H1 (cell line): Measurements from ENCODE around the gene CACNG4. TPM values are rescaled to one million over a fixed set of nuclear protein-coding genes. Genes with fewer than 3 reads are reported as not detected.

Experiments
- CTCF ChIA-PET: fragments of 300-600 bp; sonication (Branson Sonifier 250); formaldehyde crosslinking; loops from one replicate; lab custom pipeline; 2021; ENCODE audit not compliant: partially characterized antibody; lab: Charles Lee
- POLR2A ChIA-PET: fragments of 300-600 bp; sonication (Branson Sonifier 250); formaldehyde crosslinking; loops from one replicate; lab custom pipeline; 2021; ENCODE audit warnings: inconsistent platforms; ENCODE audit not compliant: partially characterized antibody; lab: Charles Lee
- DNase-seq, 2 experiments: peaks; one replicate each; pipeline versions ENCODE4 v3.0.0 to v3.0.0-alpha.2; 2010 to 2022; ENCODE audit warnings: low spot score in 2 of 2, low read depth in 1 of 2, mixed read lengths in 1 of 2
- FAIRE-seq: peaks from 2 replicates; lab custom pipeline; 2011; peaks lifted over from hg19 to GRCh38; lab: Jason Lieb, UNC
- H2AFZ ChIP-seq: 2 replicates; pipeline ENCODE4 v1.8.1; 2012; ENCODE audit warnings: low read length, inconsistent platforms
- H2AK5ac ChIP-seq: 2 replicates; pipeline ENCODE4 v1.6.1; 2013; ENCODE audit warnings: low read depth, low read length
- H2BK120ac ChIP-seq: replicated peaks from 2 replicates; pipeline ENCODE3; 2013; ENCODE audit warnings: low read depth, low read length, inconsistent platforms
- H2BK12ac ChIP-seq: 2 replicates; pipeline ENCODE4 v1.6.1; 2013; ENCODE audit warnings: low read depth, low read length
- H2BK15ac ChIP-seq: 2 replicates; pipeline ENCODE4 v1.6.1; 2013; ENCODE audit warnings: low read length
- H2BK20ac ChIP-seq: 2 replicates; pipeline ENCODE4 v1.6.1; 2013; ENCODE audit warnings: low read length
- H2BK5ac ChIP-seq: 2 replicates; pipeline ENCODE4 v1.6.1; 2013; ENCODE audit warnings: low read depth, low read length
- H3K14ac ChIP-seq: 2 replicates; pipeline ENCODE4 v1.6.1; 2013; ENCODE audit warnings: inconsistent platforms; ENCODE audit not compliant: insufficient read length
- H3K18ac ChIP-seq: 2 replicates; pipeline ENCODE4 v1.6.1; 2013; ENCODE audit warnings: low read length; ENCODE audit errors: extremely low read depth
- H3K23ac ChIP-seq: 2 replicates; pipeline ENCODE4 v1.6.1; 2013; ENCODE audit warnings: inconsistent platforms; ENCODE audit not compliant: insufficient read length
- H3K23me2 ChIP-seq: 2 replicates; pipeline ENCODE4 v1.6.1; 2013; ENCODE audit warnings: low read depth, low read length
- H3K27ac ChIP-seq: 2 replicates; pipeline ENCODE4 v1.6.1; 2011; ENCODE audit warnings: low read depth, low read length, inconsistent platforms
- H3K27me3 ChIP-seq, 4 experiments: replicated peaks in 1 of 4; 1 replicate in 1 of 4; 2 replicates in 3 of 4; pipeline versions ENCODE4 v1.6.1 to v1.8.1; 2011 to 2013; ENCODE audit warnings: low read length in 3 of 4, mild to moderate bottlenecking in 3 of 4, inconsistent platforms in 2 of 4, mixed read lengths in 2 of 4, moderate library complexity in 1 of 4; ENCODE audit not compliant: control insufficient read depth in 3 of 4, insufficient read depth in 3 of 4; ENCODE audit errors: extremely low read depth in 1 of 4
- H3K36me3 ChIP-seq, 4 experiments: 2 replicates each; pipeline versions ENCODE4 v1.6.1 to v1.8.1; 2011 to 2013; ENCODE audit warnings: mild to moderate bottlenecking in 4 of 4, low read length in 3 of 4, moderate library complexity in 2 of 4, control low read depth in 1 of 4, inconsistent platforms in 1 of 4; ENCODE audit not compliant: insufficient read depth in 4 of 4, control insufficient read depth in 2 of 4
- H3K4ac ChIP-seq: replicated peaks from 2 replicates; pipeline ENCODE3; 2013; ENCODE audit warnings: low read length, low read depth, mixed read lengths, inconsistent platforms; ENCODE audit not compliant: insufficient read length
- H3K4me1 ChIP-seq, 4 experiments: replicated peaks in 1 of 4; 1 replicate in 1 of 4; 2 replicates in 3 of 4; pipeline versions ENCODE4 v1.6.1 to v1.8.1; 2011 to 2013; ENCODE audit warnings: low read length in 3 of 4, inconsistent platforms in 2 of 4, mixed read lengths in 1 of 4; ENCODE audit not compliant: insufficient read depth in 4 of 4, control insufficient read depth in 3 of 4
- H3K4me2 ChIP-seq, 2 experiments: 2 replicates each; pipeline versions ENCODE4 v1.6.1 to v1.8.1; 2011 to 2013; ENCODE audit warnings: low read depth in 2 of 2, low read length in 2 of 2, control low read depth in 1 of 2, inconsistent platforms in 1 of 2, mild to moderate bottlenecking in 1 of 2; ENCODE audit not compliant: insufficient read depth in 1 of 2
- H3K4me3 ChIP-seq, 4 experiments: fragments of 200-600, 300-600 bp in 1 of 4; sonication (generic), shearing (Covaris generic), sonication (Bioruptor Twin) in 1 of 4; 2 replicates each; pipeline versions ENCODE4 v1.5.1 to v1.8.1; 2011 to 2016; ENCODE audit warnings: low read length in 4 of 4, low read depth in 3 of 4, control low read depth in 2 of 4, inconsistent platforms in 2 of 4, mild to moderate bottlenecking in 2 of 4, mixed read lengths in 1 of 4, moderate library complexity in 1 of 4; ENCODE audit not compliant: insufficient read depth in 2 of 4; ENCODE audit errors: extremely low read depth in 1 of 4
- H3K56ac ChIP-seq: replicated peaks from 2 replicates; pipeline ENCODE3; 2013; ENCODE audit warnings: low read depth, mild to moderate bottlenecking, mixed read lengths, low read length, inconsistent platforms; ENCODE audit not compliant: insufficient read length
- H3K79me1 ChIP-seq: 2 replicates; pipeline ENCODE4 v1.6.1; 2013; ENCODE audit warnings: low read depth, low read length, control low read depth
- H3K79me2 ChIP-seq, 2 experiments: 2 replicates each; pipeline versions ENCODE4 v1.6.1 to v1.8.1; 2012 to 2013; ENCODE audit warnings: low read length in 2 of 2, mild to moderate bottlenecking in 2 of 2, inconsistent platforms in 1 of 2; ENCODE audit not compliant: insufficient read depth in 2 of 2, control insufficient read depth in 1 of 2
- H3K9ac ChIP-seq, 4 experiments: replicated peaks in 1 of 4; 1 replicate in 1 of 4; 2 replicates in 3 of 4; pipeline versions ENCODE4 v1.6.1 to v1.8.1; 2011 to 2013; ENCODE audit warnings: low read depth in 3 of 4, low read length in 3 of 4, control low read depth in 2 of 4, mild to moderate bottlenecking in 2 of 4, moderate library complexity in 2 of 4, inconsistent platforms in 1 of 4; ENCODE audit errors: extremely low read depth in 1 of 4
- H3K9me3 ChIP-seq, 2 experiments: 2 replicates each; pipeline versions ENCODE4 v1.6.1 to v1.8.1; 2012 to 2013; ENCODE audit warnings: mild to moderate bottlenecking in 2 of 2, moderate library complexity in 2 of 2, control low read depth in 1 of 2, inconsistent platforms in 1 of 2, low read depth in 1 of 2, low read length in 1 of 2, mixed read lengths in 1 of 2; ENCODE audit not compliant: insufficient read depth in 2 of 2
- H4K20me1 ChIP-seq, 2 experiments: replicated peaks in 1 of 2; 2 replicates each; pipeline versions ENCODE3 to v1.8.1; 2011 to 2013; ENCODE audit warnings: inconsistent platforms in 2 of 2, low read length in 2 of 2, mild to moderate bottlenecking in 1 of 2; ENCODE audit not compliant: insufficient read depth in 2 of 2, control insufficient read depth in 1 of 2
- H4K5ac ChIP-seq: 2 replicates; pipeline ENCODE4 v1.6.1; 2013; ENCODE audit warnings: low read length, low read depth, mixed read lengths, inconsistent platforms; ENCODE audit not compliant: insufficient read length
- H4K8ac ChIP-seq: 2 replicates; pipeline ENCODE4 v1.8.0; 2013; ENCODE audit warnings: mild to moderate bottlenecking, moderate library complexity, low read length, inconsistent platforms; ENCODE audit not compliant: insufficient read depth; ENCODE audit errors: extremely low read depth
- H4K91ac ChIP-seq: replicated peaks from 2 replicates; pipeline ENCODE3; 2013; ENCODE audit warnings: low read length, mixed read lengths, inconsistent platforms; ENCODE audit not compliant: insufficient read length
- ASH2L ChIP-seq: fragments of 200-600, 300-600 bp; sonication (generic); IDR thresholded peaks from one replicate; pipeline ENCODE4 v1.7.1; 2017; ENCODE audit warnings: low read length
- CHD2 ChIP-seq: IDR thresholded peaks from 2 replicates; pipeline ENCODE4 v1.6.1; 2012; ENCODE audit warnings: low read length, improper control_type of control experiment
- CREB1 ChIP-seq: IDR thresholded peaks from 2 replicates; pipeline ENCODE4 v1.6.1; 2012; ENCODE audit warnings: inconsistent platforms
- EZH2 ChIP-seq: fragments of 200-600 bp; sonication (generic); IDR thresholded peaks from 2 replicates; pipeline ENCODE4 v1.7.1; 2012; ENCODE audit warnings: low read depth, mild to moderate bottlenecking, moderate library complexity, low read length, inconsistent platforms; ENCODE audit not compliant: severe bottlenecking
- SAP30 ChIP-seq: fragments of 300-600 bp; sonication (generic); IDR thresholded peaks from 2 replicates; pipeline ENCODE4 v1.7.1; 2012; ENCODE audit warnings: low read length, moderate library complexity, mild to moderate bottlenecking, inconsistent platforms; ENCODE audit not compliant: insufficient read depth, insufficient replicate concordance
- TAF1 ChIP-seq: IDR thresholded peaks from 2 replicates; pipeline ENCODE4 v1.6.1; 2011; ENCODE audit warnings: mild to moderate bottlenecking, low read depth, low read length
- ZNF274 ChIP-seq: IDR thresholded peaks from 2 replicates; pipeline ENCODE4 v1.7.0; 2012; ENCODE audit warnings: low read length, borderline replicate concordance; ENCODE audit errors: extremely low read depth
- WGBS, 2 experiments: shearing (Covaris generic) in 1 of 2; methylation state at CpG; one replicate each; pipeline versions ENCODE4 v1.1.6 to v1.1.7; 2013 to 2015; ENCODE audit warnings: low lambda C conversion rate in 2 of 2, mixed read lengths in 2 of 2, inconsistent platforms in 1 of 2, low coverage in 1 of 2, missing lambda C conversion rate in 1 of 2; ENCODE audit not compliant: insufficient replicate concordance in 2 of 2, insufficient coverage in 1 of 2, insufficient read length in 1 of 2; ENCODE audit errors: extremely low coverage in 1 of 2, missing lambda C conversion rate in 1 of 2; 5-methylcytosine and 5-hydroxymethylcytosine counted together
- polyA plus RNA-seq, 7 experiments: library from polyadenylated mRNA; depleted of rRNA in 3 of 7; stranded (reverse) in 5 of 7; unstranded in 2 of 7; fragments of >200 nt in 5 of 7; fragments of 200-250 nt in 2 of 7; gene quantifications; 1 replicate in 5 of 7; 2 replicates in 1 of 7; 4 replicates in 1 of 7; pipeline versions ENCODE4 v1.2.1 to v1.2.3, GENCODE V29; 2011 to 2013; ENCODE audit warnings: missing spikeins in 2 of 7, mixed read lengths in 2 of 7
- total RNA-seq: library from RNA; stranded (reverse); fragmentation: NEBNext Ultra II Directional; extraction: Animal tissue kit (Norgen Biotek cat#: 25700); gene quantifications from 2 replicates; pipeline ENCODE4 v1.2.1, GENCODE V29; 2021

Gene CACNG4
- total and polyA plus RNA-seq, 2 of the 8 experiments (the other 6 are each of a cell fraction or from before 2014, with no cell fraction given) = 3.6 to 5.6 TPM

GRCh38 chr17:66928949-66929348 is 35.6 kb upstream of the CACNG4 start:
- Histone ChIP-seq H4K91ac (no peak overlapping the region), H3K4me1 (no peaks in the 10 kb centered on the region), H2AK5ac (no peak overlapping the region), H2BK20ac (no peak overlapping the region), H3K79me2 (no peaks in the 10 kb centered on the region), H2AFZ (no peak overlapping the region), H3K36me3 (no peaks in the 10 kb centered on the region), H3K23ac (no peak overlapping the region), H3K4me2 (no peak overlapping the region), H4K8ac (no peak overlapping the region), H3K27me3 (no peaks in the 10 kb centered on the region), H3K4me3 (no peak overlapping the region), H3K23me2 (no peaks in the 10 kb centered on the region), H3K4ac (no peak overlapping the region), H2BK15ac (no peak overlapping the region), H2BK120ac (no peak overlapping the region), H3K14ac (no peak overlapping the region), H4K5ac (no peak overlapping the region), H3K18ac (no peak overlapping the region), H3K56ac (no peak overlapping the region), H2BK12ac (no peak overlapping the region), H3K27ac (no peak overlapping the region), H3K79me1 (no peaks in the 10 kb centered on the region), H3K9ac (no peak overlapping the region), H3K9me3 (no peaks in the 10 kb centered on the region), H4K20me1 (no peaks in the 10 kb centered on the region), H2BK5ac (no peak overlapping the region)
- TF ChIP-seq ASH2L (no peak), ZNF274 (no peak), CHD2 (no peak), TAF1 (no peak), CREB1 (no peak), EZH2 (no peak), SAP30 (no peak)
- CTCF ChIA-PET = interaction anchor here (2.1 kb wide), 1 partner anchor 15 kb away, joined by 4 read pairs; no protein-coding TSS in a partner anchor
- DNase-seq (no peak), FAIRE-seq (no peak)
- POLR2A ChIA-PET = no interaction called here
- WGBS, 2 experiments = 88% methylated on average over 5 of the region's 5 CpGs; no CpG with 5 or more reads in 1 of the 2 experiments
